Measurements from ENCODE around the gene SSC5D.

Gene SSC5D

DNA sequence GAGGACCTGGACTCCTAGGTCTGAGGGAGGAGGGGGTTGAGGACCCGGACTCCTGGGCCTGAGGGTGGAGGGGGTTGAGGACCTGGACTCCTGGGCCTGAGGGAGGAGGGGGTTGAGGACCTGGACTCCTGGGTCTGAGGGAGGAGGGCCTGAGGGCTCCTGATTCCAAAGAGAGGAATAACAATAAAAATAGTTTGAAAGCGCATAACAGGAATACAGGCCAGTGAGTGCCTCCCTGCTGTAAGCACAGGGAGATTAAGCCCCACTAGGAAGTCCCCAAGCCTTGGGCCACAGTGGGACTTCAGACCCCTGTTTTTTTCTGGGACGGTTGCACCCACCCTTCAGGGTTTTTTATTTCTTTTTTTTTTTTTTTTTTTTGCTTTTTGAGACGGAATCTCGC is 49.9 kb downstream of the SSC5D start:
- POLR2A ChIA-PET (ENCODE audit: low non-redundant PET): no interaction called here

DNA sequence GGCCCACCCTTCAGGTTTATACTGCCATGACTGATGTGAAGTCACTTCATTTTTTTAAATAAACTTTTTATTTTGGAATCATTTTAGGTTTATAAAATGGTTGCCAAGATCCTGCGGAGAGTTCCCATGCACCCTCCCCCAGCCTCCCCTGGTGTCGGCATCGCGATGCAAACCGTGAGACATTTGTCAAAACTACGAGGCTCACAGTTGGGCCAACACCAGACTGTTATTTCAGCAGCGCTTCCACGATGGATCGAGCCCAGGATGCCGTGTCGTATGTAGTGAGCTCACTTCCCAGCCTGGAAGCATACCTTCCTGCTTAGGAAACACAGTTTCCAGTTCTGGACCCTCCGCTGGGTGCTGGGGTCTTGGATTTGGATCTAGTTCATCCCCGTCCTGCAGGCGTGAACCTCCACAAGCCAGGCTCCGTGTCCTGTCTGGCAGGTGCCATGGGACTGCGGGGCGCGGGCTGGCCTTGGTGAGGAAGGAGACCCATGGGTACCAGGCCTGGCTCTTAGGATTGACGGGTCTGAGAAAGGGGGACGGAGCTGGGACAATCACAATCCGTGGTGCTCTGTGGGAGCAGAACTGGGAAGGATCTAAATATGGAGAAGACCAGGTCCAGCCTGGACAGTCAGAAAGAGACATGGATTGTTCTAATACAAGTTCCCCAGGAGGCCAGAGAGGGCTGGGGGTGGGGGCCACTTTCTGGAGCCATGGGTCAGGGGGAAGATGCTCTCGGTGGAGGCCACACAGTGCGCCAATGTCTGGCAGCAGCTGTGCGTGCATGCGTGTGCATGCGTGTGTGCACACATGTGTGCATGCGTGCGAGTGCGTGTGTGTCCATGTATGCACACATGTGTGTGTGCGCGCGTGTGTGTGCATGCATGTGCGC is 51.1 kb downstream of the SSC5D start:
- CTCF ChIA-PET: no interaction called here
- TF ChIP-seq, protein P1, sequence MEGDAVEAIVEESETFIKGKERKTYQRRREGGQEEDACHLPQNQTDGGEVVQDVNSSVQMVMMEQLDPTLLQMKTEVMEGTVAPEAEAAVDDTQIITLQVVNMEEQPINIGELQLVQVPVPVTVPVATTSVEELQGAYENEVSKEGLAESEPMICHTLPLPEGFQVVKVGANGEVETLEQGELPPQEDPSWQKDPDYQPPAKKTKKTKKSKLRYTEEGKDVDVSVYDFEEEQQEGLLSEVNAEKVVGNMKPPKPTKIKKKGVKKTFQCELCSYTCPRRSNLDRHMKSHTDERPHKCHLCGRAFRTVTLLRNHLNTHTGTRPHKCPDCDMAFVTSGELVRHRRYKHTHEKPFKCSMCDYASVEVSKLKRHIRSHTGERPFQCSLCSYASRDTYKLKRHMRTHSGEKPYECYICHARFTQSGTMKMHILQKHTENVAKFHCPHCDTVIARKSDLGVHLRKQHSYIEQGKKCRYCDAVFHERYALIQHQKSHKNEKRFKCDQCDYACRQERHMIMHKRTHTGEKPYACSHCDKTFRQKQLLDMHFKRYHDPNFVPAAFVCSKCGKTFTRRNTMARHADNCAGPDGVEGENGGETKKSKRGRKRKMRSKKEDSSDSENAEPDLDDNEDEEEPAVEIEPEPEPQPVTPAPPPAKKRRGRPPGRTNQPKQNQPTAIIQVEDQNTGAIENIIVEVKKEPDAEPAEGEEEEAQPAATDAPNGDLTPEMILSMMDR (conservative IDR thresholded peaks at IDR 0.05; ENCODE audit: low read depth): no peak
- no peak for DNase-seq (ENCODE audit: low spot score)
- no peak overlapping the region for H3K27ac ChIP-seq
- POLR2A ChIA-PET (ENCODE audit: low non-redundant PET): no interaction called here

More for the DNA sequence above, 49.9 kb downstream of the SSC5D start:
- DNase-seq (ENCODE audit: low spot score): no peak
- TF ChIP-seq, protein P1 (conservative IDR thresholded peaks at IDR 0.05; ENCODE audit: low read depth): no peak
- no peak overlapping the region for H3K27ac ChIP-seq
- CTCF ChIA-PET: no interaction called here

DNA sequence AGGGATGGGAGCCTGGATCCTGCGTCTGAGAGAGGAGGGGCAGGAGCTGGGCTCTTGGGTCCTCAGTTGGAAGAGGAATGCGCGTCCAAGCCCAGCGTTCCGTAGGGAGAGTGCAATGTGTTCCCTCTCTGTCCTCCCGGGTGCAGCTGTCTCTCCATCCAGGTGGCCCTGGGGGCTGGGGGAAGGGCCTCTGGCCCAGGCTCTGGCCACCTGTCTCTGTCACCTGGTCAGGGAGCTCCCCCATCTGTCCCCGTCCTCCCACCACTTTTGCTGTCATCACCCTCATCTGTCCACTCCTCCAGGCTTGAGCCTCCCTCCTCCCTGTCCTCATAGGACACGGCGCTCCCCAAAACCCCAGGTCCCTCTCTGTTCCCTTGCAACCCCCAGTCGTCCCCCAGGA is 52.4 kb downstream of the SSC5D start:
- TF ChIP-seq, protein P1 (conservative IDR thresholded peaks at IDR 0.05; ENCODE audit: low read depth): no peak
- DNase-seq (ENCODE audit: low spot score): no peak
- no peak overlapping the region for H3K27ac ChIP-seq
- ChIA-PET CTCF (no interaction called here), POLR2A (ENCODE audit: low non-redundant PET) (no interaction called here)

DNA sequence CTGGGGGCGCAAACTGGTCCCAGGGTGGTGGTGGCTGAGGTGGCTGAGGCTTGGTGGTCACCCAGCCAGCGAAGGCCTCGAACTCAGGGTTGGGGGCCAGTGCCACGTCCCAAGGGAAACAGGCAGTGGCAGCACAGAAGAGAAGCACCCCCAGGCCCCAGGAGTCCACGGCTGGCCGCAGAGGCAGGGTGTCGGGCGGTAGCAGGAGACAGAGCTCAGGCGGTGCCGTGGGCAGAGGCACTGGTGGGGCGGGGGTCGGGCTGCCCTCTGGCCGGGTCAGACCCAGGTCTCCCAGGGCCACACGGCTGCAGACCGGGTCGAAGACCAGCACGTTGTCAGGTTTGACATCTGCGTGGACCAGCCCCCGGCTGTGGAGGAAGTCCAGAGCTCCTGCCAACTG is 52.9 kb downstream of the SSC5D start:
- no peak for DNase-seq (ENCODE audit: low spot score)
- POLR2A ChIA-PET (ENCODE audit: low non-redundant PET): no interaction called here
- TF ChIP-seq, protein P1 (conservative IDR thresholded peaks at IDR 0.05; ENCODE audit: low read depth): no peak
- no peak overlapping the region for H3K27ac ChIP-seq
- CTCF ChIA-PET: interaction anchor here (0.7 kb wide), 1 partner anchor 25 kb away, joined by 4 read pairs; no protein-coding TSS in a partner anchor

DNA sequence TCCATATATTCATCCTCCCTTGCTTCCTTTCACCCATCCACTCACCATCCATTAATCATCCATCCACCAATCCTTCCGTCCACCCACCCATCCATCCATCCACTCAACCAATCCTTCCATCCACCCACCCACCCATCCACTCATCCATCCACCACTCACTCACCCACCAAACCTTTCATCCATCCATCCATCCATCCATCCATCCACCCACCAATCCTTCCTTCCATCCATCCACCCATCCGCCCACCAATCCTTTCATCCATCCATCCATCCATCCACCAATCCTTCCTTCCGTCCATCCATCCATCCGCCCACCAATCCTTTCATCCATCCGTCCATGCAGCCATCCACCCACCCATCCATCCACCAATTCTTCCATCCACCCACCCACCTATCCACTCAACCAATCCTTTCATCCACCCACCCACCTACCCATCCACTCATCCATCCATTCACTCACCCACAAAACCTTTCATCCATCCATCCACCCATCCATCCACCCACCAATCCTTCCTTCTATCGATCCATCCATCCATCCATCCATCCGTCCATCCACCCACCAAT is 54.1 kb downstream of the SSC5D start:
- DNase-seq (ENCODE audit: low spot score): no peak
- TF ChIP-seq, protein P1 (conservative IDR thresholded peaks at IDR 0.05; ENCODE audit: low read depth): no peak
- POLR2A ChIA-PET (ENCODE audit: low non-redundant PET): no interaction called here
- H3K27ac ChIP-seq: no peak overlapping the region
- CTCF ChIA-PET: interaction anchor here (1.0 kb wide), 1 partner anchor 10 kb away, joined by 3 read pairs; no protein-coding TSS in a partner anchor

DNA sequence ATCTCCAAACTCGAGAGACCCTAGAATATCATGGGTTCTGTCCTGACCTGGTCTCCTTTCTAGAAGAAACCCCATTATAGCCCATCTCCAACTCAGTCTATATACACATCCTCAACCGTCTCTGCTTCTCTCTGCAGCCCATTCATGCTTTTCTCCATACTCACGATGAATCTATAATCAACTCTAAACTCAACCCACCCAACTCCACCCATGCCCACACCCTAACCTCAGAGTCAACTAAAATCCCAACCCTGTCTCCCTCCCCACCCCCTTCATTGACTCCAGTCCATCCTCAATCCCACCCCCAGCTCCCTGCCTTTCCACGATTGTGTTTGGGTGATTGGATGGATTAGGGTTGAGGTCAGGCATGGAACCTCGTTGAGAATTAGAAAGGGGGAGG is 55.3 kb downstream of the SSC5D start:
- ChIA-PET CTCF (interaction anchor here (0.6 kb wide), 1 partner anchor 90 kb away, joined by 5 read pairs; no protein-coding TSS in a partner anchor), POLR2A (ENCODE audit: low non-redundant PET) (no interaction called here)
- no peak for DNase-seq (ENCODE audit: low spot score)

More for the DNA sequence above, 55.3 kb downstream of the SSC5D start:
- no peak overlapping the region for H3K27ac ChIP-seq
- TF ChIP-seq, protein P1 (conservative IDR thresholded peaks at IDR 0.05; ENCODE audit: low read depth): no peak

Data from RWPE1 (cell line).